ENCODE results near the gene RNF138.

- no peak for TF ChIP-seq CTCF (conservative IDR thresholded peaks at IDR 0.05; ENCODE audit: low read length)
- TF ChIP-seq EZH2phosphoT487 (IDR thresholded peaks at IDR 0.05; ENCODE audit: borderline replicate concordance) = no peak
Measured at GRCh38 chr18:32138332-32138982, 46.8 kb downstream of the RNF138 start.
